Tibial nerve (tissue), 4 donors: Measurements from ENCODE around the gene FBXO38.

Experiments
- EP300 ChIP-seq, 2 donors: sonication (generic); formaldehyde crosslinking; IDR thresholded peaks; one replicate each; pipeline ENCODE4 v1.6.1; 2017; ENCODE audit warnings: antibody characterized with exemption in 2 of 2, mild to moderate bottlenecking in 1 of 2
- POLR2A ChIP-seq, 2 donors: fragments of 450-650 bp; IDR thresholded peaks; one replicate each; pipeline ENCODE4 v1.6.1; 2017; ENCODE audit warnings: antibody characterized with exemption in 2 of 2, mild to moderate bottlenecking in 2 of 2, moderate library complexity in 2 of 2
- TF ChIP-seq, protein P1 (sequence below), 5 experiments: fragments of 200-600 bp in 3 of 5; fragments of 450-650 bp in 2 of 5; sonication (generic) in 3 of 5; IDR thresholded peaks; one replicate each; pipeline ENCODE4 v1.5.1; 2016 to 2019; ENCODE audit warnings: antibody characterized with exemption in 5 of 5, mild to moderate bottlenecking in 3 of 5, moderate library complexity in 2 of 5

DNA sequence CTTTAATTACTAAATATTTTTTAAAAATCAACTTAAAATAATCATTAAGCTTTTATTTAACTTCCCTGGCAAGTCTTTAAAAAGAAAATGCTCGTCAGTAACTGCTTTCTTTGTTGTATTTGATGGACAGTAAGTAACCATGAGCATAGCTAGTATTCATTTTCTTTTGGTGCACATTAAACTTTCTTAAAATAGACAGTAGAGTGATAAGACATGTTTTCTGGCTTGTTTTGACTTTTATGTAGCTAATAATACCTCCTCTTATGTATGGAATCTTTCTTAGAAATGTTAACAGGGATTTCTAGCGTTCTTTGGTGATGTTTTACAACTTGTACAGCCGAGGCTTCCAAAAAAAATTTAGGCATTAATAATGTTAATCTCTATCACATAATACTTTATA is 22.6 kb downstream of the FBXO38 start:
- TF ChIP-seq POLR2A (IDR thresholded peaks at IDR 0.05) (no peak), EP300 (IDR thresholded peaks at IDR 0.05) (no peak)
- TF ChIP-seq, protein P1, sequence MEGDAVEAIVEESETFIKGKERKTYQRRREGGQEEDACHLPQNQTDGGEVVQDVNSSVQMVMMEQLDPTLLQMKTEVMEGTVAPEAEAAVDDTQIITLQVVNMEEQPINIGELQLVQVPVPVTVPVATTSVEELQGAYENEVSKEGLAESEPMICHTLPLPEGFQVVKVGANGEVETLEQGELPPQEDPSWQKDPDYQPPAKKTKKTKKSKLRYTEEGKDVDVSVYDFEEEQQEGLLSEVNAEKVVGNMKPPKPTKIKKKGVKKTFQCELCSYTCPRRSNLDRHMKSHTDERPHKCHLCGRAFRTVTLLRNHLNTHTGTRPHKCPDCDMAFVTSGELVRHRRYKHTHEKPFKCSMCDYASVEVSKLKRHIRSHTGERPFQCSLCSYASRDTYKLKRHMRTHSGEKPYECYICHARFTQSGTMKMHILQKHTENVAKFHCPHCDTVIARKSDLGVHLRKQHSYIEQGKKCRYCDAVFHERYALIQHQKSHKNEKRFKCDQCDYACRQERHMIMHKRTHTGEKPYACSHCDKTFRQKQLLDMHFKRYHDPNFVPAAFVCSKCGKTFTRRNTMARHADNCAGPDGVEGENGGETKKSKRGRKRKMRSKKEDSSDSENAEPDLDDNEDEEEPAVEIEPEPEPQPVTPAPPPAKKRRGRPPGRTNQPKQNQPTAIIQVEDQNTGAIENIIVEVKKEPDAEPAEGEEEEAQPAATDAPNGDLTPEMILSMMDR (IDR thresholded peaks at IDR 0.05), result no peak
